OCI-LY1 (cell line): ENCODE measurements around the gene DGLUCY.
"Not testable (repeated sequence)": the region's sequence is repeated elsewhere in the genome, so short reads cannot be mapped to it uniquely, and the experiment has no call there.

Experiments used
- H2AFZ ChIP-seq: fragments of 200-600 bp; sonication (generic), shearing (Covaris generic); 2 replicates; pipeline ENCODE4 v1.6.0; 2014; ENCODE audit warnings: antibody characterized with exemption, mild to moderate bottlenecking, low read length
- H3F3A ChIP-seq: fragments of 200-600 bp; sonication (generic), shearing (Covaris generic); 2 replicates; pipeline ENCODE4 v1.6.0; 2014; ENCODE audit warnings: mild to moderate bottlenecking, antibody characterized with exemption, low read length, moderate library complexity; ENCODE audit not compliant: insufficient read depth
- H3K27ac ChIP-seq: fragments of 200-600 bp; sonication (generic); 2 replicates; pipeline ENCODE4 v1.5.1; 2014; ENCODE audit warnings: low read length, mixed run types, mild to moderate bottlenecking, low read depth; ENCODE audit not compliant: poor library complexity, severe bottlenecking
- H3K27me3 ChIP-seq: fragments of 200-600 bp; sonication (generic); 2 replicates; pipeline ENCODE4 v1.6.0; 2014; ENCODE audit warnings: antibody characterized with exemption, mild to moderate bottlenecking, low read length, moderate library complexity; ENCODE audit not compliant: insufficient read depth
- H3K36me3 ChIP-seq: fragments of 200-600 bp; sonication (generic); 2 replicates; pipeline ENCODE4 v1.6.1; 2014; ENCODE audit warnings: mild to moderate bottlenecking, antibody characterized with exemption, low read length, moderate library complexity, mixed read lengths; ENCODE audit not compliant: insufficient read depth
- H3K4me1 ChIP-seq: fragments of 200-600 bp; sonication (generic); 2 replicates; pipeline ENCODE4 v1.5.1; 2014; ENCODE audit warnings: mild to moderate bottlenecking, low read length, moderate library complexity; ENCODE audit not compliant: insufficient read depth, severe bottlenecking
- H3K4me2 ChIP-seq: fragments of 200-600 bp; sonication (generic), shearing (Covaris generic); 2 replicates; pipeline ENCODE4 v1.6.1; 2014; ENCODE audit warnings: low read length
- H3K4me3 ChIP-seq: fragments of 200-600 bp; sonication (generic); 2 replicates; pipeline ENCODE4 v1.5.1; 2014; ENCODE audit warnings: low read length, low read depth, mild to moderate bottlenecking, mixed read lengths; ENCODE audit not compliant: poor library complexity, severe bottlenecking
- H3K79me2 ChIP-seq: fragments of 200-600 bp; shearing (Covaris generic); 2 replicates; pipeline ENCODE4 v1.6.1; 2016; ENCODE audit warnings: mixed run types, low read length, mixed read lengths; ENCODE audit not compliant: insufficient read depth
- H3K9ac ChIP-seq: fragments of 200-600 bp; sonication (generic), shearing (Covaris generic); 2 replicates; pipeline ENCODE4 v1.6.1; 2014; ENCODE audit warnings: mild to moderate bottlenecking, low read length, mixed read lengths
- H3K9me2 ChIP-seq: fragments of 200-600 bp; sonication (generic), shearing (Covaris generic); 2 replicates; pipeline ENCODE4 v1.6.1; 2014; ENCODE audit warnings: low read depth, mild to moderate bottlenecking, low read length, mixed read lengths
- H3K9me3 ChIP-seq: fragments of 200-600 bp; shearing (Covaris generic); 2 replicates; pipeline ENCODE4 v1.6.1; 2014; ENCODE audit warnings: low read length, mixed read lengths
- H4K20me1 ChIP-seq: fragments of 200-600 bp; sonication (generic), shearing (Covaris generic); 2 replicates; pipeline ENCODE4 v1.6.0; 2016; ENCODE audit warnings: mild to moderate bottlenecking, low read length; ENCODE audit not compliant: insufficient read depth
- CTCF ChIP-seq: fragments of 200-600 bp; sonication (generic), shearing (Covaris generic); IDR thresholded peaks from 2 replicates; pipeline ENCODE4 v1.5.1; 2017; ENCODE audit warnings: mild to moderate bottlenecking, antibody characterized with exemption, low read length, moderate library complexity, mixed read lengths
- EZH2 ChIP-seq: fragments of 200-600 bp; sonication (generic), shearing (Covaris generic); IDR thresholded peaks from 2 replicates; pipeline ENCODE4 v1.8.0; 2017; ENCODE audit warnings: borderline replicate concordance, mixed run types, mild to moderate bottlenecking, antibody characterized with exemption, low read length, moderate library complexity, mixed read lengths

Gene DGLUCY

GRCh38 chr14:91090743-91091142, 23.1 kb upstream of the DGLUCY start:
- H3K9me2 ChIP-seq, result no peaks in the 10 kb centered on the region
- no peaks in the 10 kb centered on the region for H3K27me3 ChIP-seq
- no peak overlapping the region for H3K4me3 ChIP-seq
- H3K79me2 ChIP-seq, result no peaks in the 10 kb centered on the region
- H3K9me3 ChIP-seq, result no peaks in the 10 kb centered on the region
- H3K4me2 ChIP-seq, result no peak overlapping the region
- H3K4me1 ChIP-seq, result no peaks in the 10 kb centered on the region
- no peaks in the 10 kb centered on the region for H3F3A ChIP-seq
- no peak overlapping the region for H2AFZ ChIP-seq
- H3K27ac ChIP-seq, result no peak overlapping the region
- H3K9ac ChIP-seq, result no peak overlapping the region
- no peak for TF ChIP-seq EZH2
- no peak for TF ChIP-seq CTCF
- no peaks in the 10 kb centered on the region for H4K20me1 ChIP-seq
- H3K36me3 ChIP-seq, result no peaks in the 10 kb centered on the region; the same call in 1 of the 2 replicates

DNA sequence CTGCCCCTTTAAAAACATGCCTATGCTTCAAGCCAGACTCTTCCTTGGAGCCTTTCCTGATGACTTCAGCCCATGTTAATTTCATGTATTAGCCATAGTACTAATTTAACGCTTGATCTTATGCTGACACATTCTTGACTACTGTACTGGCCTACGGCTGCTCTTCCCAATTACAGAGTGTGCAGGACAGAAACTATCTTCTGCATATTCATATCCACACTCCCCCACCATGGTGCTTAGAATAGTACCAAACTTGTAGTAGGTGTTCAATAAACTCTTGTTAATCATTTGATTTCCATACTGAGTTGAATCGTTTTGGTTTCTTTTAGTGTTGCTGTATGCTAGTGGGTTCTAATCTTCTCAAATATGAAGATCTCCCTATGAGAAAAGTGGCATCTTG, 21.8 kb upstream of the DGLUCY start:
- H4K20me1 ChIP-seq, result no peaks in the 10 kb centered on the region
- H3K36me3 ChIP-seq, result no peaks in the 10 kb centered on the region
- no peak overlapping the region for H2AFZ ChIP-seq
- no peaks in the 10 kb centered on the region for H3K9me2 ChIP-seq
- H3K4me2 ChIP-seq, result no peak overlapping the region
- H3F3A ChIP-seq, result no peaks in the 10 kb centered on the region
- H3K9ac ChIP-seq, result no peak overlapping the region
- H3K79me2 ChIP-seq, result no peaks in the 10 kb centered on the region
- no peaks in the 10 kb centered on the region for H3K27me3 ChIP-seq
- no peak for TF ChIP-seq CTCF
- no peak for TF ChIP-seq EZH2
- no peaks in the 10 kb centered on the region for H3K9me3 ChIP-seq
- no peak overlapping the region for H3K27ac ChIP-seq
- no peak overlapping the region for H3K4me3 ChIP-seq
- H3K4me1 ChIP-seq, result no peaks in the 10 kb centered on the region

- H3K9me3 ChIP-seq, H3K4me1 ChIP-seq, H3K36me3 ChIP-seq, H3K4me2 ChIP-seq, H3K4me3 ChIP-seq, H3F3A ChIP-seq, H3K9ac ChIP-seq, H3K27me3 ChIP-seq, H3K79me2 ChIP-seq, H3K27ac ChIP-seq, H4K20me1 ChIP-seq, H3K9me2 ChIP-seq, H2AFZ ChIP-seq: not testable (repeated sequence)
Measured at GRCh38 chr14:91093743-91094472, 20.0 kb upstream of the DGLUCY start.

DNA sequence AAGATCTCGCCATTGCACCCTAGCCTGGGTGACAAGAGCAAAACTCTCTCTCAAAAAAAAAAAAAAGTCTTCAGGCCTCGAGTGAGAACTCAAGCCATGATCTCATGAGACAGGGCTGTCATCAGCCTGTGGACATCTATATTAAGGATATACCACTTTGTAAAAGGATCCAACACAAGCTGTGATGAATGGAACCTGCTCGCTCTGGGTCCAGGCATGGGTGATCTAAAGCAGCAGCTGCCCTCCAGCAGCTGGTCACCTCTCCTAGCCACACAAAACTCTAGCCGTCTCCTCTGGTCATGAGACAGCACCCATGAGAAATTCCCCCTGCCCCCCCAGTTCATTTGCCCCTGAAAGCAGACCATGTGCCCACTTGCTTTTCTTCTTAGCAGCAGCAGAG, 19.1 kb upstream of the DGLUCY start:
- Histone ChIP-seq H3K27me3 (no peaks in the 10 kb centered on the region), H2AFZ (no peak overlapping the region), H3K79me2 (no peaks in the 10 kb centered on the region), H3K4me1 (no peaks in the 10 kb centered on the region), H3K4me2 (no peak overlapping the region), H3K9me2 (no peaks in the 10 kb centered on the region), H4K20me1 (no peaks in the 10 kb centered on the region), H3K36me3 (no peaks in the 10 kb centered on the region), H3K9me3 (no peaks in the 10 kb centered on the region), H3F3A (no peaks in the 10 kb centered on the region), H3K9ac (no peak overlapping the region), H3K4me3 (no peak overlapping the region), H3K27ac (no peak overlapping the region)
- TF ChIP-seq EZH2 (no peak), CTCF (no peak)
